Right lobe of liver (tissue), 4 donors: ENCODE results near the gene C22orf31.

ENCODE experiments used
- POLR2A ChIP-seq: fragments of 450-650 bp; IDR thresholded peaks from one replicate; pipeline ENCODE4 v1.6.1; 2017; ENCODE audit warnings: antibody characterized with exemption, mild to moderate bottlenecking
- TF ChIP-seq, protein P1 (sequence below), 4 donors: fragments of 200-600 bp in 3 of 4; fragments of 450-650 bp in 1 of 4; IDR thresholded peaks; one replicate each; pipeline versions ENCODE4 v1.5.1 to v1.8.0; 2016 to 2022; ENCODE audit warnings: antibody characterized with exemption in 4 of 4, mild to moderate bottlenecking in 2 of 4
- donor health status: DM: no; HTN: no; CAD: no.
- donor health status: DM: no; HTN: no; CAD: no.
- donor health status: DM: no; HTN: yes; CAD: no.

DNA sequence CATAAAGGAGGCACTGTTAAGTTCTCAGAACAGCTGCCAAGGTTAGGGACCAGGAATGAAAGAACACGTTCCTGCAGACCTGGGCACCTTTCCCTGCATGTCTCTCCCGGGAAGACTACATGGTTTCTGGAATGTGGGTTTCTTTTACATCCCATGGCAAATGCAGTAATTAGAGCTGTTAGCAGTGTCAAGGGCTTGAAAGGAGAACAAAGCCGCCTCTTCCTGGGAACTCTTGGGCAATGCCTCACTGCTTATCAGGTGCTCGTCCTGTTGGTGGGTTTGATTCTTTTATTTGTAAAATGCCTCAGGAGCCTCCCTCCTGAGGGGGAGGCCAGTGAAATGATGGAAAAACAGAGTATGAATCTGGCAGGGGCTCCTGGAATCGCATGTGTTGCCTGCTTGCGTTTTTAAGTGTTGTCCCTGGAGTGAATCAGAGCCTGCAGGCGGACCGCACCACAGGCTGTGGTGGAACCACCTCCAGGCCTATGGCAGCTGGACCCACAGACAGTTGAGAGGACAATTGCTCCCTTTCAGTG lies 723 bp upstream of the C22orf31 start:
- TF ChIP-seq, protein P1, sequence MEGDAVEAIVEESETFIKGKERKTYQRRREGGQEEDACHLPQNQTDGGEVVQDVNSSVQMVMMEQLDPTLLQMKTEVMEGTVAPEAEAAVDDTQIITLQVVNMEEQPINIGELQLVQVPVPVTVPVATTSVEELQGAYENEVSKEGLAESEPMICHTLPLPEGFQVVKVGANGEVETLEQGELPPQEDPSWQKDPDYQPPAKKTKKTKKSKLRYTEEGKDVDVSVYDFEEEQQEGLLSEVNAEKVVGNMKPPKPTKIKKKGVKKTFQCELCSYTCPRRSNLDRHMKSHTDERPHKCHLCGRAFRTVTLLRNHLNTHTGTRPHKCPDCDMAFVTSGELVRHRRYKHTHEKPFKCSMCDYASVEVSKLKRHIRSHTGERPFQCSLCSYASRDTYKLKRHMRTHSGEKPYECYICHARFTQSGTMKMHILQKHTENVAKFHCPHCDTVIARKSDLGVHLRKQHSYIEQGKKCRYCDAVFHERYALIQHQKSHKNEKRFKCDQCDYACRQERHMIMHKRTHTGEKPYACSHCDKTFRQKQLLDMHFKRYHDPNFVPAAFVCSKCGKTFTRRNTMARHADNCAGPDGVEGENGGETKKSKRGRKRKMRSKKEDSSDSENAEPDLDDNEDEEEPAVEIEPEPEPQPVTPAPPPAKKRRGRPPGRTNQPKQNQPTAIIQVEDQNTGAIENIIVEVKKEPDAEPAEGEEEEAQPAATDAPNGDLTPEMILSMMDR (IDR thresholded peaks at IDR 0.05), result no peak
- no peak for TF ChIP-seq POLR2A
